ENCODE data around the gene CENPM. TPM values are rescaled to one million over a fixed set of nuclear protein-coding genes. Genes with fewer than 3 reads are reported as not detected.
"Not testable (repeated sequence)": the region's sequence is repeated elsewhere in the genome, so short reads cannot be mapped to it uniquely, and the experiment has no call there.

The CENPM gene
- total RNA-seq, 1 experiment from 2014 or later = 39.8 TPM

- TF ChIP-seq SIN3A (IDR thresholded peaks at IDR 0.05; ENCODE audit: borderline replicate concordance, insufficient read depth, low read depth, low read length) (no peak), POLR2AphosphoS5 (IDR thresholded peaks at IDR 0.05; ENCODE audit: low read depth, low read length) (no peak), TCF7L2 (IDR thresholded peaks at IDR 0.05; ENCODE audit: low read depth, low read length) (no peak)
- TF ChIP-seq, protein P1, sequence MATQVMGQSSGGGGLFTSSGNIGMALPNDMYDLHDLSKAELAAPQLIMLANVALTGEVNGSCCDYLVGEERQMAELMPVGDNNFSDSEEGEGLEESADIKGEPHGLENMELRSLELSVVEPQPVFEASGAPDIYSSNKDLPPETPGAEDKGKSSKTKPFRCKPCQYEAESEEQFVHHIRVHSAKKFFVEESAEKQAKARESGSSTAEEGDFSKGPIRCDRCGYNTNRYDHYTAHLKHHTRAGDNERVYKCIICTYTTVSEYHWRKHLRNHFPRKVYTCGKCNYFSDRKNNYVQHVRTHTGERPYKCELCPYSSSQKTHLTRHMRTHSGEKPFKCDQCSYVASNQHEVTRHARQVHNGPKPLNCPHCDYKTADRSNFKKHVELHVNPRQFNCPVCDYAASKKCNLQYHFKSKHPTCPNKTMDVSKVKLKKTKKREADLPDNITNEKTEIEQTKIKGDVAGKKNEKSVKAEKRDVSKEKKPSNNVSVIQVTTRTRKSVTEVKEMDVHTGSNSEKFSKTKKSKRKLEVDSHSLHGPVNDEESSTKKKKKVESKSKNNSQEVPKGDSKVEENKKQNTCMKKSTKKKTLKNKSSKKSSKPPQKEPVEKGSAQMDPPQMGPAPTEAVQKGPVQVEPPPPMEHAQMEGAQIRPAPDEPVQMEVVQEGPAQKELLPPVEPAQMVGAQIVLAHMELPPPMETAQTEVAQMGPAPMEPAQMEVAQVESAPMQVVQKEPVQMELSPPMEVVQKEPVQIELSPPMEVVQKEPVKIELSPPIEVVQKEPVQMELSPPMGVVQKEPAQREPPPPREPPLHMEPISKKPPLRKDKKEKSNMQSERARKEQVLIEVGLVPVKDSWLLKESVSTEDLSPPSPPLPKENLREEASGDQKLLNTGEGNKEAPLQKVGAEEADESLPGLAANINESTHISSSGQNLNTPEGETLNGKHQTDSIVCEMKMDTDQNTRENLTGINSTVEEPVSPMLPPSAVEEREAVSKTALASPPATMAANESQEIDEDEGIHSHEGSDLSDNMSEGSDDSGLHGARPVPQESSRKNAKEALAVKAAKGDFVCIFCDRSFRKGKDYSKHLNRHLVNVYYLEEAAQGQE (IDR thresholded peaks at IDR 0.05; ENCODE audit: insufficient read depth in 1 of 2, low read depth in 2 of 2, low read length in 1 of 2) = no peak
- TF ChIP-seq, protein P2, sequence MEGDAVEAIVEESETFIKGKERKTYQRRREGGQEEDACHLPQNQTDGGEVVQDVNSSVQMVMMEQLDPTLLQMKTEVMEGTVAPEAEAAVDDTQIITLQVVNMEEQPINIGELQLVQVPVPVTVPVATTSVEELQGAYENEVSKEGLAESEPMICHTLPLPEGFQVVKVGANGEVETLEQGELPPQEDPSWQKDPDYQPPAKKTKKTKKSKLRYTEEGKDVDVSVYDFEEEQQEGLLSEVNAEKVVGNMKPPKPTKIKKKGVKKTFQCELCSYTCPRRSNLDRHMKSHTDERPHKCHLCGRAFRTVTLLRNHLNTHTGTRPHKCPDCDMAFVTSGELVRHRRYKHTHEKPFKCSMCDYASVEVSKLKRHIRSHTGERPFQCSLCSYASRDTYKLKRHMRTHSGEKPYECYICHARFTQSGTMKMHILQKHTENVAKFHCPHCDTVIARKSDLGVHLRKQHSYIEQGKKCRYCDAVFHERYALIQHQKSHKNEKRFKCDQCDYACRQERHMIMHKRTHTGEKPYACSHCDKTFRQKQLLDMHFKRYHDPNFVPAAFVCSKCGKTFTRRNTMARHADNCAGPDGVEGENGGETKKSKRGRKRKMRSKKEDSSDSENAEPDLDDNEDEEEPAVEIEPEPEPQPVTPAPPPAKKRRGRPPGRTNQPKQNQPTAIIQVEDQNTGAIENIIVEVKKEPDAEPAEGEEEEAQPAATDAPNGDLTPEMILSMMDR (IDR thresholded peaks at IDR 0.05) = no peak
- DNase-seq (ENCODE audit: low read depth, low spot score) (no peak), ATAC-seq (no peak)
- in situ Hi-C loops (cut with HindIII; ENCODE audit: low pct_unique_long_range_greater_than_20kb, low sequenced_read_pairs) (no loop called here), intact Hi-C loops (cut with micrococcal nuclease; ENCODE audit: unreplicated experiment) (no loop called here)
- H3K9me3 ChIP-seq (ENCODE audit: control insufficient read depth, insufficient read depth, low read depth, low read length) = no peaks in the 10 kb centered on the region
- no TSS peak for BruUV-seq (replicated peaks)
- no peak overlapping the region for H3K27ac ChIP-seq (ENCODE audit: low read length)
- CTCF ChIA-PET = interaction anchor here (0.6 kb wide), 1 partner anchor 152 kb away, joined by 3 read pairs; no protein-coding TSS in a partner anchor
- no peaks in the 10 kb centered on the region for H3K27me3 ChIP-seq (ENCODE audit: control insufficient read depth, insufficient read depth, low read length)
- H3K4me1 ChIP-seq (ENCODE audit: control insufficient read depth, insufficient read depth, low read length) = peaks cover 9% of the 10 kb centered on the region
- peaks cover 7% of the 10 kb centered on the region for H3K36me3 ChIP-seq (ENCODE audit: control insufficient read depth, insufficient read depth, low read length)
- no peak overlapping the region for H3K4me3 ChIP-seq (ENCODE audit: low read depth in 2 of 2, low read length in 2 of 2)
- POLR2A ChIA-PET = interaction anchor here (0.6 kb wide), 1 partner anchor 1202 kb away, joined by 9 read pairs; the partner anchor contains the start of gene TSPO
Observed at GRCh38 chr22:41949297-41949965, 2.5 kb upstream of the CENPM start.

- ATAC-seq; H3K36me3 ChIP-seq (ENCODE audit: control insufficient read depth, insufficient read depth, low read length); H3K4me1 ChIP-seq (ENCODE audit: control insufficient read depth, insufficient read depth, low read length); H3K9me3 ChIP-seq (ENCODE audit: control insufficient read depth, insufficient read depth, low read depth, low read length); POLR2A ChIA-PET; intact Hi-C loops (cut with micrococcal nuclease; ENCODE audit: unreplicated experiment); in situ Hi-C loops (cut with HindIII; ENCODE audit: low pct_unique_long_range_greater_than_20kb, low sequenced_read_pairs); CTCF ChIA-PET; BruUV-seq (replicated peaks); H3K4me3 ChIP-seq (ENCODE audit: low read depth in 2 of 2, low read length in 2 of 2); H3K27ac ChIP-seq (ENCODE audit: low read length); H3K27me3 ChIP-seq (ENCODE audit: control insufficient read depth, insufficient read depth, low read length); DNase-seq (ENCODE audit: low read depth, low spot score): not testable (repeated sequence)
Observed at GRCh38 chr22:41948928-41949296, 2.0 kb upstream of the CENPM start.

- intact Hi-C loops (cut with micrococcal nuclease; ENCODE audit: unreplicated experiment) = no loop called here
- Histone ChIP-seq H3K27ac (ENCODE audit: low read length) (peak overlapping the region; percentile 86), H3K4me1 (ENCODE audit: control insufficient read depth, insufficient read depth, low read length) (peaks cover 9% of the 10 kb centered on the region), H3K4me3 (ENCODE audit: low read depth in 2 of 2, low read length in 2 of 2) (peak overlapping the region; percentile 69 to 82), H3K9me3 (ENCODE audit: control insufficient read depth, insufficient read depth, low read depth, low read length) (no peaks in the 10 kb centered on the region), H3K27me3 (ENCODE audit: control insufficient read depth, insufficient read depth, low read length) (no peaks in the 10 kb centered on the region), H3K36me3 (ENCODE audit: control insufficient read depth, insufficient read depth, low read length) (peaks cover 7% of the 10 kb centered on the region)
- TF ChIP-seq, protein P2 (IDR thresholded peaks at IDR 0.05) = no peak
- TF ChIP-seq SIN3A (IDR thresholded peaks at IDR 0.05; ENCODE audit: borderline replicate concordance, insufficient read depth, low read depth, low read length) = no peak
- TF ChIP-seq POLR2AphosphoS5 (IDR thresholded peaks at IDR 0.05; ENCODE audit: low read depth, low read length) = no peak
- TF ChIP-seq, protein P1 (IDR thresholded peaks at IDR 0.05; ENCODE audit: insufficient read depth in 1 of 2, low read depth in 2 of 2, low read length in 1 of 2) = no peak
- no peak for TF ChIP-seq TCF7L2 (IDR thresholded peaks at IDR 0.05; ENCODE audit: low read depth, low read length)
- no peak for ATAC-seq
- in situ Hi-C loops (cut with HindIII; ENCODE audit: low pct_unique_long_range_greater_than_20kb, low sequenced_read_pairs) = no loop called here
- BruUV-seq (replicated peaks) = TSS peak; percentile 87
- CTCF ChIA-PET = no interaction called here
- POLR2A ChIA-PET = interaction anchor here (0.6 to 0.7 kb wide), 2 partner anchors 57 to 148 kb away, joined by 3 to 11 read pairs; no protein-coding TSS in a partner anchor
- DNase-seq (ENCODE audit: low read depth, low spot score) = no peak
Observed at GRCh38 chr22:41948142-41948541, 1.2 kb upstream of the CENPM start.

All from Panc1 (cell line).